HEK293 (cell line): ENCODE data around the gene ZNF143.

Source experiments
- CTCF ChIA-PET: fragments of 350-600 bp; formaldehyde crosslinking; extraction: SDS; loops from one replicate; lab custom pipeline; 2021; ENCODE audit warnings: antibody characterized with exemption; lab: Yijun Ruan, JAX
- POLR2A ChIA-PET: fragments of 300-600 bp; formaldehyde crosslinking; extraction: SDS; loops from one replicate; lab custom pipeline; 2020; ENCODE audit warnings: antibody characterized with exemption, inconsistent platforms; lab: Yijun Ruan, JAX
- H3K27ac ChIP-seq: fragments of 200-500 bp; sonication (Bioruptor generic); 2 replicates; pipeline ENCODE4 v1.5.1; 2014; ENCODE audit warnings: low read depth, low read length, control low read depth, inconsistent platforms; ENCODE audit errors: extremely low read depth
- H3K36me3 ChIP-seq, 2 experiments: fragments of 200-500 bp in 1 of 2; sonication (Bioruptor generic) in 1 of 2; 1 replicate in 1 of 2; 2 replicates in 1 of 2; pipeline ENCODE4 v1.5.1; 2014 to 2017; ENCODE audit warnings: inconsistent platforms in 2 of 2, low read length in 2 of 2; ENCODE audit not compliant: control insufficient read depth in 2 of 2, insufficient read depth in 1 of 2
- H3K4me1 ChIP-seq: fragments of 200-500 bp; sonication (Bioruptor generic); 2 replicates; pipeline ENCODE4 v1.5.1; 2014; ENCODE audit warnings: mild to moderate bottlenecking, low read length, inconsistent platforms; ENCODE audit not compliant: control insufficient read depth, insufficient read depth
- H3K4me3 ChIP-seq: 2 replicates; pipeline ENCODE4 v1.5.1; 2011; ENCODE audit warnings: low read depth, mild to moderate bottlenecking, control low read depth, low read length, moderate library complexity
- H3K9me3 ChIP-seq: fragments of 200-500 bp; sonication (Bioruptor generic); 2 replicates; pipeline ENCODE4 v1.5.1; 2014; ENCODE audit warnings: low read depth, low read length, inconsistent platforms; ENCODE audit not compliant: control insufficient read depth, insufficient read depth
- BCL6B ChIP-seq: fragments of 450-650 bp; formaldehyde crosslinking; IDR thresholded peaks from 2 replicates; pipeline ENCODE4 v1.5.1; 2017; ENCODE audit warnings: missing biosample characterization, missing genetic modification characterization
- KLF16 ChIP-seq: fragments of 450-650 bp; formaldehyde crosslinking; IDR thresholded peaks from 2 replicates; pipeline ENCODE4 v1.5.1; 2017; ENCODE audit warnings: missing biosample characterization, missing genetic modification characterization
- MZF1 ChIP-seq: fragments of 450-650 bp; formaldehyde crosslinking; IDR thresholded peaks from 2 replicates; pipeline ENCODE4 v1.5.1; 2017; ENCODE audit warnings: missing biosample characterization, missing genetic modification characterization, borderline replicate concordance
- OSR2 ChIP-seq: fragments of 450-650 bp; formaldehyde crosslinking; IDR thresholded peaks from 2 replicates; pipeline ENCODE4 v1.5.1; 2016; ENCODE audit warnings: missing biosample characterization, missing genetic modification characterization
- SETDB1 ChIP-seq: IDR thresholded peaks from one replicate; pipeline ENCODE4 v1.6.1; 2017; ENCODE audit warnings: mild to moderate bottlenecking, low read length, moderate library complexity, mixed read lengths; ENCODE audit not compliant: insufficient read length
- SP7 ChIP-seq: fragments of 450-650 bp; formaldehyde crosslinking; IDR thresholded peaks from 2 replicates; pipeline ENCODE4 v1.5.1; 2016; ENCODE audit warnings: missing biosample characterization, missing genetic modification characterization
- ZBTB21 ChIP-seq: fragments of 450-650 bp; formaldehyde crosslinking; IDR thresholded peaks from 2 replicates; pipeline ENCODE4 v1.5.1; 2017; ENCODE audit warnings: missing biosample characterization, missing genetic modification characterization
- ZBTB48 ChIP-seq: fragments of 450-650 bp; formaldehyde crosslinking; IDR thresholded peaks from 2 replicates; pipeline ENCODE4 v1.5.1; 2016; ENCODE audit warnings: missing biosample characterization, missing genetic modification characterization
- ZBTB6 ChIP-seq: fragments of 450-650 bp; formaldehyde crosslinking; IDR thresholded peaks from 2 replicates; pipeline ENCODE4 v1.5.1; 2017; ENCODE audit warnings: missing biosample characterization, missing genetic modification characterization
- ZFP37 ChIP-seq: fragments of 450-650 bp; formaldehyde crosslinking; IDR thresholded peaks from 2 replicates; pipeline ENCODE4 v1.5.1; 2016; ENCODE audit warnings: missing biosample characterization, missing genetic modification characterization
- ZNF121 ChIP-seq: fragments of 450-650 bp; formaldehyde crosslinking; IDR thresholded peaks from 2 replicates; pipeline ENCODE4 v1.5.1; 2016; ENCODE audit warnings: missing biosample characterization, missing genetic modification characterization
- ZNF138 ChIP-seq: fragments of 450-650 bp; formaldehyde crosslinking; IDR thresholded peaks from 2 replicates; pipeline ENCODE4 v1.5.1; 2016; ENCODE audit warnings: missing biosample characterization, missing genetic modification characterization, borderline replicate concordance
- ZNF175 ChIP-seq: fragments of 450-650 bp; formaldehyde crosslinking; IDR thresholded peaks from 2 replicates; pipeline ENCODE4 v1.5.1; 2016; ENCODE audit warnings: missing biosample characterization, missing genetic modification characterization
- ZNF211 ChIP-seq: fragments of 450-650 bp; formaldehyde crosslinking; IDR thresholded peaks from 2 replicates; pipeline ENCODE4 v1.5.1; 2016; ENCODE audit warnings: low read depth, missing biosample characterization, missing genetic modification characterization
- ZNF214 ChIP-seq: fragments of 450-650 bp; formaldehyde crosslinking; IDR thresholded peaks from 2 replicates; pipeline ENCODE4 v1.5.1; 2017; ENCODE audit warnings: missing biosample characterization, mild to moderate bottlenecking, missing genetic modification characterization, borderline replicate concordance
- ZNF391 ChIP-seq: fragments of 450-650 bp; formaldehyde crosslinking; IDR thresholded peaks from 2 replicates; pipeline ENCODE4 v1.5.1; 2016; ENCODE audit warnings: low read depth, missing biosample characterization, missing genetic modification characterization, borderline replicate concordance
- ZNF433 ChIP-seq: fragments of 450-650 bp; formaldehyde crosslinking; IDR thresholded peaks from 2 replicates; pipeline ENCODE4 v1.5.1; 2016; ENCODE audit warnings: missing biosample characterization, missing genetic modification characterization, low read depth
- ZNF473 ChIP-seq: fragments of 450-650 bp; formaldehyde crosslinking; IDR thresholded peaks from 2 replicates; pipeline ENCODE4 v1.5.1; 2017; ENCODE audit warnings: missing biosample characterization, missing genetic modification characterization
- ZNF513 ChIP-seq: fragments of 450-650 bp; IDR thresholded peaks from 2 replicates; pipeline ENCODE4 v1.5.1; 2018; ENCODE audit warnings: missing biosample characterization, missing genetic modification characterization
- ZNF596 ChIP-seq: fragments of 450-650 bp; IDR thresholded peaks from 2 replicates; pipeline ENCODE4 v1.5.0; 2018; ENCODE audit warnings: missing biosample characterization, mild to moderate bottlenecking, missing genetic modification characterization, moderate library complexity
- ZNF791 ChIP-seq: fragments of 450-650 bp; formaldehyde crosslinking; IDR thresholded peaks from 2 replicates; pipeline ENCODE4 v1.5.1; 2016; ENCODE audit warnings: missing biosample characterization, missing genetic modification characterization

The ZNF143 gene

GRCh38 chr11:9561279-9561982, 100.6 kb downstream of the ZNF143 start:
- TF ChIP-seq ZBTB48 (tag by site-specific recombination) (no peak), SETDB1 (peak; percentile 91), ZNF791 (peak; percentile 96)
- TF ChIP-seq, all 188 proteins: peak for 2
- CTCF ChIA-PET, result no interaction called here
- Histone ChIP-seq H3K4me3 (no peak overlapping the region), H3K27ac (no peak overlapping the region), H3K36me3 (no peaks in the 10 kb centered on the region), H3K4me1 (peaks cover 2% of the 10 kb centered on the region; the same call in 1 of the 2 replicates), H3K9me3 (no peaks in the 10 kb centered on the region)
- POLR2A ChIA-PET, result interaction anchor here (1.9 kb wide), 1 partner anchor 12 kb away, joined by 8 read pairs; the partner anchor contains the start of gene WEE1

DNA sequence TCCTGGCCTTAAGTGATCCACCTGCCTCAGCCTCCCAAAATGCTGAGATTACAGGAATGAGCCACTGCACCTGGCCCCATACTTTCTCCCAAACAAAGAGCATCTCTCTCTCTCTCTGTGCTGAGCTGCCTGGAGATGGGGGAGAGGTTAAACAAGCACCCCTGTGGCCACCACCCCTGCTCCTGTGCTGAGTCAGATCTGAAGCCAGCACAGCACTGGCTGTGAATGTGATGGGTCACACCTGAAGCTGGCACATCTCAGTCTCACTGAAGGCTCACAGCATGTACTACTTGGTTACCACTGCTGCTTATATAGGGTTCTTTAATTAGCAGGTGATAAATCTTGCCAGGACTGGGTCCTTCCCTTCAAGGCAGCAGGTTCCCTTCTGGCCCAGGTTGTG, 101.9 kb downstream of the ZNF143 start:
- TF ChIP-seq ZNF596 (tag by site-specific recombination), result no peak
- no peak for TF ChIP-seq ZBTB21
- no peak for TF ChIP-seq SP7 (tag by site-specific recombination)
- no peak for TF ChIP-seq KLF16
- no peak for TF ChIP-seq ZNF391
- no peak for TF ChIP-seq OSR2
- no peak for TF ChIP-seq ZNF433
- TF ChIP-seq ZNF513 (tag by site-specific recombination), result no peak
- no peak for TF ChIP-seq ZBTB6 (tag by site-specific recombination)
- TF ChIP-seq ZFP37 (tag by site-specific recombination), result no peak
- no peak for TF ChIP-seq BCL6B (tag by site-specific recombination)
- TF ChIP-seq ZNF211 (tag by site-specific recombination), result no peak
- TF ChIP-seq ZNF138 (tag by site-specific recombination), result no peak
- TF ChIP-seq ZNF175 (tag by site-specific recombination), result no peak
- no peak for TF ChIP-seq MZF1 (tag by site-specific recombination)
- TF ChIP-seq ZNF214, result no peak
- TF ChIP-seq ZNF473 (tag by site-specific recombination), result no peak
- TF ChIP-seq ZNF121 (tag by site-specific recombination), result no peak
- H3K4me1 ChIP-seq, result peaks cover 6% of the 10 kb centered on the region; the same call in 1 of the 2 replicates
- H3K36me3 ChIP-seq, result no peaks in the 10 kb centered on the region
- no peak overlapping the region for H3K4me3 ChIP-seq
- ChIA-PET POLR2A (interaction anchor here (1.9 kb wide), 1 partner anchor 11 kb away, joined by 8 read pairs; the partner anchor contains the start of gene WEE1), CTCF (interaction anchor here (0.7 to 1.3 kb wide), 4 partner anchors 8 to 62 kb away, joined by 3 to 5 read pairs (median 4); no protein-coding TSS in a partner anchor)
- H3K27ac ChIP-seq, result no peak overlapping the region
- H3K9me3 ChIP-seq, result no peaks in the 10 kb centered on the region
